ENCODE data around the gene SHLD1.

GRCh38 chr20:5822569-5822968 lies 72.4 kb downstream of the SHLD1 start:
- TF ChIP-seq ZFP3 (CRISPR knock-in tag; IDR thresholded peaks at IDR 0.05) (no peak), ZFP30 (CRISPR knock-in tag; IDR thresholded peaks at IDR 0.05) (no peak), ZNF565 (CRISPR knock-in tag; conservative IDR thresholded peaks at IDR 0.05; ENCODE audit: low read depth) (no peak)
- TF ChIP-seq, protein P1, sequence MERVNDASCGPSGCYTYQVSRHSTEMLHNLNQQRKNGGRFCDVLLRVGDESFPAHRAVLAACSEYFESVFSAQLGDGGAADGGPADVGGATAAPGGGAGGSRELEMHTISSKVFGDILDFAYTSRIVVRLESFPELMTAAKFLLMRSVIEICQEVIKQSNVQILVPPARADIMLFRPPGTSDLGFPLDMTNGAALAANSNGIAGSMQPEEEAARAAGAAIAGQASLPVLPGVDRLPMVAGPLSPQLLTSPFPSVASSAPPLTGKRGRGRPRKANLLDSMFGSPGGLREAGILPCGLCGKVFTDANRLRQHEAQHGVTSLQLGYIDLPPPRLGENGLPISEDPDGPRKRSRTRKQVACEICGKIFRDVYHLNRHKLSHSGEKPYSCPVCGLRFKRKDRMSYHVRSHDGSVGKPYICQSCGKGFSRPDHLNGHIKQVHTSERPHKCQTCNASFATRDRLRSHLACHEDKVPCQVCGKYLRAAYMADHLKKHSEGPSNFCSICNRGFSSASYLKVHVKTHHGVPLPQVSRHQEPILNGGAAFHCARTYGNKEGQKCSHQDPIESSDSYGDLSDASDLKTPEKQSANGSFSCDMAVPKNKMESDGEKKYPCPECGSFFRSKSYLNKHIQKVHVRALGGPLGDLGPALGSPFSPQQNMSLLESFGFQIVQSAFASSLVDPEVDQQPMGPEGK (CRISPR knock-in tag; IDR thresholded peaks at IDR 0.05; ENCODE audit: borderline replicate concordance) = no peak
